Parathyroid adenoma (tissue), 2 donors: ENCODE data around the gene HIGD1C.

Experiments
- H2AFZ ChIP-seq: fragments of 300-600 bp; sonication (generic); one replicate; pipeline ENCODE4 v1.7.0; 2017; ENCODE audit warnings: antibody characterized with exemption, mild to moderate bottlenecking
- H3K27ac ChIP-seq: fragments of 300-600 bp; sonication (generic); one replicate; pipeline ENCODE4 v1.7.0; 2017
- H3K27me3 ChIP-seq: fragments of 300-600 bp; sonication (generic); one replicate; pipeline ENCODE4 v1.7.0; 2017; ENCODE audit warnings: low read length; ENCODE audit not compliant: control insufficient read depth, insufficient read depth
- H3K36me3 ChIP-seq: fragments of 300-600 bp; sonication (generic); one replicate; pipeline ENCODE4 v1.7.0; 2017; ENCODE audit warnings: low read length; ENCODE audit not compliant: control insufficient read depth, insufficient read depth
- H3K4me1 ChIP-seq: fragments of 300-600 bp; sonication (generic); one replicate; pipeline ENCODE4 v1.7.0; 2017; ENCODE audit warnings: control low read depth
- H3K4me2 ChIP-seq: fragments of 300-600 bp; sonication (generic); one replicate; pipeline ENCODE4 v1.7.0; 2017; ENCODE audit warnings: low read length
- H3K4me3 ChIP-seq: fragments of 300-600 bp; sonication (generic); one replicate; pipeline ENCODE4 v1.7.0; 2017; ENCODE audit warnings: low read depth, low read length
- H3K79me2 ChIP-seq: fragments of 300-600 bp; sonication (generic); one replicate; pipeline ENCODE4 v1.7.0; 2017; ENCODE audit warnings: control low read depth
- H3K9ac ChIP-seq: fragments of 300-600 bp; sonication (generic); one replicate; pipeline ENCODE4 v1.7.0; 2017; ENCODE audit warnings: mild to moderate bottlenecking
- H3K9me3 ChIP-seq: fragments of 300-600 bp; sonication (generic); one replicate; pipeline ENCODE4 v1.7.0; 2017; ENCODE audit warnings: low read length; ENCODE audit not compliant: control insufficient read depth
- TF ChIP-seq, protein P1 (sequence below): fragments of 300-600 bp; sonication (generic); IDR thresholded peaks from one replicate; pipeline ENCODE4 v1.7.0; 2017; ENCODE audit warnings: antibody characterized with exemption, mild to moderate bottlenecking
- donor health status: primary hyperparathyroidism.

HIGD1C gene

DNA sequence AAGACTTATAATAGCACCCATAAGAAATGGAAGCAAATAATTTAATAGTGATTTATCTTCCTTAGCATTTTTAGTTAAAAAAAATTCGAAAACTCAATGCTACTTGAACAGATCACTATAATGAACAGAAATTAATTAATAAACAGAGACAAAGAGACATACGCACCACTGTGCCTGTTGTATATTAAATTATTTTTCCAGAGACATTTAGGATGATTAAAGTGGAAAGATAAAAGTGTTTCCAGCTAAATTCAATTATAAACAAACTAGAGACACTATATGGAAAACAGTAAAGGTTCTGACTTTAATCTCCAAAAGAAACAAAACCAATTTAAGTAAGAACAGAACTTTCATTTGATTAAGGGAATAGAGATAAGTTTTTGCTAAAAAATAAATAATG lies 3.4 kb downstream of the HIGD1C start:
- Histone ChIP-seq H3K4me2 (no peak overlapping the region), H3K27me3 (no peaks in the 10 kb centered on the region), H3K9ac (no peak overlapping the region), H3K79me2 (no peaks in the 10 kb centered on the region), H3K36me3 (no peaks in the 10 kb centered on the region), H2AFZ (no peak overlapping the region), H3K27ac (no peak overlapping the region), H3K4me1 (no peaks in the 10 kb centered on the region), H3K4me3 (no peak overlapping the region), H3K9me3 (no peaks in the 10 kb centered on the region)
- TF ChIP-seq, protein P1, sequence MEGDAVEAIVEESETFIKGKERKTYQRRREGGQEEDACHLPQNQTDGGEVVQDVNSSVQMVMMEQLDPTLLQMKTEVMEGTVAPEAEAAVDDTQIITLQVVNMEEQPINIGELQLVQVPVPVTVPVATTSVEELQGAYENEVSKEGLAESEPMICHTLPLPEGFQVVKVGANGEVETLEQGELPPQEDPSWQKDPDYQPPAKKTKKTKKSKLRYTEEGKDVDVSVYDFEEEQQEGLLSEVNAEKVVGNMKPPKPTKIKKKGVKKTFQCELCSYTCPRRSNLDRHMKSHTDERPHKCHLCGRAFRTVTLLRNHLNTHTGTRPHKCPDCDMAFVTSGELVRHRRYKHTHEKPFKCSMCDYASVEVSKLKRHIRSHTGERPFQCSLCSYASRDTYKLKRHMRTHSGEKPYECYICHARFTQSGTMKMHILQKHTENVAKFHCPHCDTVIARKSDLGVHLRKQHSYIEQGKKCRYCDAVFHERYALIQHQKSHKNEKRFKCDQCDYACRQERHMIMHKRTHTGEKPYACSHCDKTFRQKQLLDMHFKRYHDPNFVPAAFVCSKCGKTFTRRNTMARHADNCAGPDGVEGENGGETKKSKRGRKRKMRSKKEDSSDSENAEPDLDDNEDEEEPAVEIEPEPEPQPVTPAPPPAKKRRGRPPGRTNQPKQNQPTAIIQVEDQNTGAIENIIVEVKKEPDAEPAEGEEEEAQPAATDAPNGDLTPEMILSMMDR, result no peak

DNA sequence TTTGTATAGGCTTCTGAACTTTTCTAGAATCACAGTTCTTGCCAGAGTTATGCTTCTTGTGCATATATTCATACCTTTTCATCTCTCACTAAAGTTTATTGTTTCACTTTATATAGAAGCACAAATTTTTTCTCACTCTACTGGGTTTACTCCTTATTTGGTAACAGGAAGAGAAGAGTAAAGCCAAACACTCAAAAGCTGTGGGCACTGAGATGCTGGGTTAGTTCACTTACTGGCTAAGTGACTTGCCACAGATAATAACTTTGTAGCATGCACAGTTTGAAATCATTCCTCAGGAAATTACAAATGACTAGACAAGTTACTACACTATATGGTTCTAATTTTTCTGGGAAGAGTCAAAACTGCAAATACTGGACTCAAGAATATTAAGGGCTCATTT lies 7.8 kb downstream of the HIGD1C start:
- Histone ChIP-seq H3K9me3 (no peaks in the 10 kb centered on the region), H3K27ac (no peak overlapping the region), H3K79me2 (no peaks in the 10 kb centered on the region), H3K4me3 (no peak overlapping the region), H3K36me3 (no peaks in the 10 kb centered on the region), H3K4me2 (no peak overlapping the region), H2AFZ (no peak overlapping the region), H3K4me1 (no peaks in the 10 kb centered on the region), H3K9ac (no peak overlapping the region), H3K27me3 (no peaks in the 10 kb centered on the region)
- TF ChIP-seq, protein P1, result no peak

DNA sequence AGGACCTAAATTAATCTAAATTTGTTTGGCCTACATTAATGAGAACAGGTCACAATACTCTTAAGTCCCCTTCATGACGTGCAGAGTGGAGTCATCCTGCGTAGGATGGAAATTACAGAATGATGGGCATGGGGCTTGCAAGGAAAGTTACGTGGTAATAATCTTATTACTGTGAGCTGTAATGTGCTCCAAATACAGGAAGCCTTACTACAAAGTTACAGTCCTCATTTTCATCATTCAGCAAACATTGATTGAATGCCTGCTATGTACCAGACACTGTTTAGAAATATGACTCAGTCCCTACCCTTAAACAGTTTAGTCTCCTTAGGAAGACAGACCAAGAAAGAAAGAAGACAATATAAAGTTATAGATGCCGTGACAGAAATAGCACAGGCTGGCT lies 9.4 kb downstream of the HIGD1C start:
- no peak overlapping the region for H3K9ac ChIP-seq
- TF ChIP-seq, protein P1, result no peak
- no peak overlapping the region for H3K27ac ChIP-seq

DNA sequence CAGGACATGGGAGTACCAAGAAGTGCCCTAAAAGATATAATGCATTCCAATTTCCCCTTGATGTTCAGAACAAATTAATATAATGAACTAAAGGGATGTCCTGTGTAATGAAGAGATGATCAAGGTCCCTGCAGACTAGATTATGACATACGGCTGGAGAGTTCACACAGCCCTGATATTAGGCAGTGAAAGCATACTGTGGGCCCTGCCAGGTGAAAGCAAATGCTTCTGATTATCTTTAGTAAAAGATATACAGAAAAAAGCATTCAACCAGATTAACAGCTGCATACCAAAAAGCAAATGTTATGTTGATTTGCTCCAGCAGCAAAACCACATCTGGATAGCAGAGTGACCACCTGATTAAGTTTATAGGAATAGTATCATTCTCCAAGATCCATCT lies 12.1 kb downstream of the HIGD1C start:
- no peaks in the 10 kb centered on the region for H3K79me2 ChIP-seq
- no peaks in the 10 kb centered on the region for H3K36me3 ChIP-seq
- no peaks in the 10 kb centered on the region for H3K27me3 ChIP-seq
- no peak overlapping the region for H2AFZ ChIP-seq
- no peaks in the 10 kb centered on the region for H3K9me3 ChIP-seq
- H3K4me3 ChIP-seq, result no peak overlapping the region
- no peak overlapping the region for H3K4me2 ChIP-seq
- no peaks in the 10 kb centered on the region for H3K4me1 ChIP-seq
- no peak overlapping the region for H3K9ac ChIP-seq
- no peak overlapping the region for H3K27ac ChIP-seq
- TF ChIP-seq, protein P1, result no peak

More for the DNA sequence above, 9.4 kb downstream of the HIGD1C start:
- no peaks in the 10 kb centered on the region for H3K4me1 ChIP-seq
- no peak overlapping the region for H3K4me2 ChIP-seq
- no peak overlapping the region for H3K4me3 ChIP-seq
- H3K9me3 ChIP-seq, result no peaks in the 10 kb centered on the region
- no peak overlapping the region for H2AFZ ChIP-seq
- no peaks in the 10 kb centered on the region for H3K36me3 ChIP-seq
- no peaks in the 10 kb centered on the region for H3K27me3 ChIP-seq
- no peaks in the 10 kb centered on the region for H3K79me2 ChIP-seq

DNA sequence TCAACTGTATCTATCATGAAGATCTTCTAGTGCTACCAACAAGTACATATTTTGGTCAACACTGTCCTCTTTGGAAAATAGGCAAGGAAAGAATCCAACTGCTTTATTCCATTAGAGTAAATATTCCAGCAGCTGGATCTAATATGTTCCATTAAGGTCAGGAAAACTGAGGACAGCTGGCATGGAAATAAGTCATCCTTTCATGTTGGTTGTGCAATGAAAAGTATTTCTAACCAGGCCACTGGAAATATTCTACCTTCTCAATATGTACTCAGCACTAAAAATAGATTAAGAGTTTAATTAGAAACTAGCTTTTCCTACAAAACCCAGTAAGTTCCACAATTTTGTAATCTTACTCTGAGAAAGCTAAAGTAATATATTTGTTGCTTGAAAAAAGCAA lies 19.6 kb downstream of the HIGD1C start:
- TF ChIP-seq, protein P1, result no peak
- no peak overlapping the region for H3K9ac ChIP-seq
- H2AFZ ChIP-seq, result no peak overlapping the region
- H3K9me3 ChIP-seq, result no peaks in the 10 kb centered on the region
- H3K27me3 ChIP-seq, result no peaks in the 10 kb centered on the region
- no peaks in the 10 kb centered on the region for H3K4me1 ChIP-seq
- no peak overlapping the region for H3K4me3 ChIP-seq
- no peaks in the 10 kb centered on the region for H3K36me3 ChIP-seq
- H3K4me2 ChIP-seq, result no peak overlapping the region
- no peak overlapping the region for H3K27ac ChIP-seq
- no peaks in the 10 kb centered on the region for H3K79me2 ChIP-seq
